ENCODE results near the gene ZRANB2.

ZRANB2 gene

GRCh38 chr1:71068325-71069240 lies 12.3 kb downstream of the ZRANB2 start:
- no peak for DNase-seq (ENCODE audit: low spot score)

GRCh38 chr1:71054791-71055190 lies 26.0 kb downstream of the ZRANB2 start:
- DNase-seq (ENCODE audit: low spot score): no peak

- DNase-seq (ENCODE audit: low spot score): no peak
These were observed 26.5 kb downstream of the ZRANB2 start for GRCh38 chr1:71054281-71054731.

- no peak for DNase-seq (ENCODE audit: low spot score)
These were observed 27.1 kb downstream of the ZRANB2 start for GRCh38 chr1:71053758-71054157.

GRCh38 chr1:71053146-71053545 lies 27.7 kb downstream of the ZRANB2 start:
- no peak for DNase-seq (ENCODE audit: low spot score)

- DNase-seq (ENCODE audit: low spot score): peak; percentile 85
These were observed 30.8 kb downstream of the ZRANB2 start for GRCh38 chr1:71049951-71050598.

- DNase-seq (ENCODE audit: low spot score): no peak
These were observed 32.9 kb downstream of the ZRANB2 start, which contains the start of gene PTGER3 for GRCh38 chr1:71047635-71048607. TSS of gene PTGER3 (minus strand) at chr1:71047816. CDS start at chr1:71047577, 239 bp downstream.

- DNase-seq (ENCODE audit: low spot score): no peak
These were observed 33.8 kb downstream of the ZRANB2 start for GRCh38 chr1:71046891-71047634.

GRCh38 chr1:71045463-71046028 lies 35.3 kb downstream of the ZRANB2 start:
- no peak for DNase-seq (ENCODE audit: low spot score)

GRCh38 chr1:71044833-71045232 lies 36.0 kb downstream of the ZRANB2 start:
- no peak for DNase-seq (ENCODE audit: low spot score)

GRCh38 chr1:71043065-71043464 lies 37.8 kb downstream of the ZRANB2 start:
- no peak for DNase-seq (ENCODE audit: low spot score)

GRCh38 chr1:71041806-71042205 lies 39.0 kb downstream of the ZRANB2 start:
- no peak for DNase-seq (ENCODE audit: low spot score)

- no peak for DNase-seq (ENCODE audit: low spot score)
These were observed 41.1 kb downstream of the ZRANB2 start for GRCh38 chr1:71039661-71040262.

GRCh38 chr1:71038942-71039341 lies 41.9 kb downstream of the ZRANB2 start:
- no peak for DNase-seq (ENCODE audit: low spot score)

GRCh38 chr1:71037829-71038620 lies 42.8 kb downstream of the ZRANB2 start:
- no peak for DNase-seq (ENCODE audit: low spot score)

GRCh38 chr1:71037066-71037465 lies 43.8 kb downstream of the ZRANB2 start:
- DNase-seq (ENCODE audit: low spot score): no peak

GRCh38 chr1:71033136-71033535 lies 47.7 kb downstream of the ZRANB2 start:
- DNase-seq (ENCODE audit: low spot score): no peak

- no peak for DNase-seq (ENCODE audit: low spot score)
These were observed 49.4 kb downstream of the ZRANB2 start for GRCh38 chr1:71031426-71031825.

GRCh38 chr1:71030026-71030425 lies 50.8 kb downstream of the ZRANB2 start:
- no peak for DNase-seq (ENCODE audit: low spot score)

GRCh38 chr1:71028981-71029380 lies 51.9 kb downstream of the ZRANB2 start:
- DNase-seq (ENCODE audit: low spot score): no peak

Measured in pons (tissue), 1 donor.